Posterior vena cava (tissue), 2 donors: ENCODE data around the gene GNPDA1. TPM values are rescaled to one million over a fixed set of nuclear protein-coding genes. Genes with fewer than 3 reads are reported as not detected.
A peak's percentile ranks its signal among the peaks of the same experiment; 100 is the strongest.

ENCODE experiments used
- DNase-seq: peaks from one replicate; pipeline ENCODE4 v3.0.0-alpha.2; 2020; ENCODE audit warnings: low spot score
- intact Hi-C, 2 donors: fragments of 100-400 bp; cut with DNase I; formaldehyde crosslinking; loops; one replicate each; pipeline versions ENCODE4 v1.14.1 to v1.14.2; 2022 to 2023
- total RNA-seq, 2 donors: library from RNA; stranded (reverse); fragmentation: NEBNext Ultra II Directional; extraction: Animal tissue kit (Norgen Biotek cat#: 25700); gene quantifications; one replicate each; pipeline ENCODE4 v1.2.1, GENCODE V29; 2021
- donor health status: DM: yes; HTN: yes; CAD: no.
- donor health status: DM: yes; HTN: yes; CAD: no.

Gene GNPDA1
- total RNA-seq, 2 donors from 2014 or later = 21.8 to 35.5 TPM

- intact Hi-C loops = no loop called here
- DNase-seq = no peak
Observed at GRCh38 chr5:141963701-141964100, 49.1 kb downstream of the GNPDA1 start.

DNA sequence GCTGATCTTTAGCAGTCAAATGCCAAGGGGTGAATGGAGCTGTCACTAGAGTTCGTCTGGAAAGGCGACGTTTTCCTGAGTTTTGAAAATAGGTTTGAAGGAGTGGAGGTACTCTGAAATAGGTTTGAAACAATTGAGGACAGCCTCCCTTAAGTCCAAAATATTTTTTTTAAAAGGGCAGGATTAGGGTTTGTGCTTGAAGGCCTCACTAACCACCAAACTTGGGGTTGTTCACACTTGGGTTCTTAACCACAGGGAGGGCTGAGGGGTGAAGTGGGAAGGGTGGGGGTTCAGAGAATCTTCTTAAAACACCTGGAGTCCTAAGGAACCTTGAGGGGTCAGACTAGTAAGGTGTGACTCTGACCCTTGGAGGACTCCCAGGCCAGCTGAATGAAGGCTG is 51.4 kb downstream of the GNPDA1 start:
- DNase-seq = no peak
- intact Hi-C loops = loop anchor here in 1 of 2 donors (2.0 kb wide), 1 partner anchor 269 kb away; no protein-coding TSS in a partner anchor

DNA sequence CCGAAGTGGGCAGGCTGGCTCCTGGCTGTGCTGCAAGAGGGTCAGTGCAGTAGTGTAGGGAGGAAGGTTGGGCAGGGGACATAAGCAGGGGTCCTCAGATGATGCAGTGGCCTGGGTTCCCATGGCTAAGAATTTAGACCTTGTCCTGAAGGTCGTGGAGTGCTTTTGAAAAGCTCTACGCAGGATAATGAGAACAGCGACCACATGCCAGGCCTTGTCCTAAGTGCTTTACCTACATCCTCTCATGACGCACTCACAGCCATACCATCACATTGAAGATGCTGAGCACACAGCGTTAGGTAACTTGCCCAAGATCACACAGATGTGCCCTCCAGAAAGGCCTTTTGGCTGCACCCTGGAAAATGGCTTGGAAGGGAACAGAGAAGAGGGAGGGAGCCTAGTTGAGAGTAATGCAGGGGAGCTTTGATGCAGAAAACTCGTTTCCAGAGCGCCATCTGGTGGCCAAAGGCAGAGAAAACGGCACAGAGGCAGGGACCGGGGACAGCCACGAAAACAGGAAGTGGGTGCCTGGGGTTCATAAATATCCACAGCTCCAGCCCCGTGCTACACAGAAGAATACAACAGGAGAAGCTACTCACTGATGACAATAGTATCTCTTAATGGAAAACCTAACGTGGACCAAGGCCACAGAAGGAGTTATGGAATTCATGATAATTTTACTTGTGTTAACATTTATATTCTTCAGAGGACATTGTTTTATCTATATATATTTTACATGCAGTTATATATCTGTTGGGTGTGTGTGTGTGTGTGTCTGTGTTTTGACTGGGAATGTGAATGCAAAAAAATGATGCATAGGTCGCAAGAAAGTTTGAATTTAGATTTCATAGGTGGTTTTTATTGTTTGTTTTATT is 52.1 kb downstream of the GNPDA1 start:
- intact Hi-C loops = loop anchor here in 1 of 2 donors (2.0 kb wide), 1 partner anchor 268 kb away; no protein-coding TSS in a partner anchor
- peak; percentile 96 for DNase-seq

DNA sequence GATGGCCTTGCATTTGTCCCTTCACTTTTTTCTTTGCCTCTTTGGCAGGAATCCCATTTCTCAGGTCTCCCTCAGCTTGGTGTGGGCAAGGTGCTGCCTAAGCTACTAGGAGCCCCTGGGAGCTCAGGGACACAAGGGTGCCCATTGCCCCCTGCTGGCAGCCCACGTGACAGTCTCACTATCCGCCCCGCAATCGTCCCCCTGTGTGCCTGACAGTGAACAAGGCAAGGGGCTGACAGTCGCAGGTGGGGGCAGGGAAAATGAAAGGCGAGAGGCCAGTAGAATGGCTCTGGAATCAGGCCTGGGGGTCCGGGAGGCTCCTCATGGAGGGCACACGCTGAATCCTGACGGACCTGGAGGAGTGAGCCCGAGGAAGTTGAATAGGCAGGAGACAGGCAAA is 52.8 kb downstream of the GNPDA1 start:
- intact Hi-C loops = loop anchor here in 1 of 2 donors (2.0 kb wide), 1 partner anchor 267 kb away; no protein-coding TSS in a partner anchor

GRCh38 chr5:141958546-141959172 is 54.2 kb downstream of the GNPDA1 start:
- peak; percentile 82 for DNase-seq
- intact Hi-C loops = loop anchor here (1.0 to 5.0 kb wide), 3 partner anchors 76 to 266 kb away; partner anchors contain the start of gene PCDH1 (in 1 of the 2)

More for the DNA sequence above, 52.8 kb downstream of the GNPDA1 start:
- no peak for DNase-seq

- DNase-seq = peak; percentile 81
- intact Hi-C loops = loop anchor here (5.0 kb wide), 2 partner anchors 76 to 81 kb away; partner anchors contain the start of gene PCDH1 (in 1 of the 2)
Observed at GRCh38 chr5:141958113-141958512, 54.7 kb downstream of the GNPDA1 start, which contains the start of gene PCDH12. TSS of gene PCDH12 (minus strand) at chr5:141958202. CDS start at chr5:141957851, 351 bp downstream.

DNA sequence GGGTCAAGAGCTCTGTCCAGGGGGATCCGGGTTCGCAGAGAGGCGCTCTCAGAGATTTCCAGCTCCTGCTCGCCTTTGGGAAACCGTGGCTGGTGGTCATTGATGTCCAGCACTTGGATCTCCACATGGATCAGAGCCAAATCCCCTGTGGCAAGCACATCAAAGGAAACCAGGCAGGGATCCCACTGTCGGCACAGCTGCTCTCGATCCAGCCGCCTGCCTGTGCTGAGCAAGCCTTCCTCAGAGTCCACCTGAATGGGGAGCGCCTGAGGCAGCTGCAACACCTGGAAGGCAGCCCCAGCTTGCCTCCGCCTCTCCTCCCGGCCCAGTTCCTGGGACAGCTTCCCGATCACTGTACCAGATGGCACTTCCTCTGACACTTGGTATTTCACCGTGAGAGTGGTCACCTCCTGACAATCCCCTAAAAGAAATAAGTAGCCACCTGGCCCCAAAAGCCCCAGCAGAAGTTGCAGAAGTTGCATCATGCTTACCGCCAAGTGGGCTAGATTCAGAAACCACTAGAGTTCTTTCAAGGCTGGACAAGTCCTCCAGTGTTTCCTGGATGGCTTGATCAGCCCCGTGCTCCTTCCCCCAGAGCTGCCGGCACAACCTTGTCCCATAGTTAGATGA is 55.3 kb downstream of the GNPDA1 start:
- no peak for DNase-seq

DNA sequence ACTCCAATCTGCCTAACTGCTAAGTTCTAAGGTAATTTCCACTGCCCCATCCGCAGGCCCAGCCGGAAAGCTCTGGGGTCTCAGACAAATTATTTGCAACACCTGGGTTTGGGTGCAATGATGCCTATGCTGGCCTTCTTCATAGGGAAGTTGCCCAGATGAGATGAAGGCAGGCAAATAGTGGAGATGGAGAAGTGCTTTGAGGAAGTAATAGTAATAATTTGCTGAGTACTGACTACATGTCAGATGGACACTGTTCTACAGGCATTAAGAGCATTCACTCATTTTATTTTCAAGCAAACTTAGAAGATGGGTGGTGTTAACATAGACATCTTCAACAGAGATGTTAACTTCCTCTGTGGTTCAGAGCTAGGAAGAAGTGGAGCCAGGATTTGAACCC is 58.6 kb downstream of the GNPDA1 start:
- no peak for DNase-seq
- intact Hi-C loops = no loop called here

More for the DNA sequence above, 55.3 kb downstream of the GNPDA1 start:
- intact Hi-C loops = loop anchor here (5.0 kb wide), 2 partner anchors 75 to 80 kb away; partner anchors contain the start of gene PCDH1 (in 1 of the 2)

- DNase-seq = no peak
- intact Hi-C loops = no loop called here
Observed at GRCh38 chr5:141952020-141952419, 60.8 kb downstream of the GNPDA1 start.

DNA sequence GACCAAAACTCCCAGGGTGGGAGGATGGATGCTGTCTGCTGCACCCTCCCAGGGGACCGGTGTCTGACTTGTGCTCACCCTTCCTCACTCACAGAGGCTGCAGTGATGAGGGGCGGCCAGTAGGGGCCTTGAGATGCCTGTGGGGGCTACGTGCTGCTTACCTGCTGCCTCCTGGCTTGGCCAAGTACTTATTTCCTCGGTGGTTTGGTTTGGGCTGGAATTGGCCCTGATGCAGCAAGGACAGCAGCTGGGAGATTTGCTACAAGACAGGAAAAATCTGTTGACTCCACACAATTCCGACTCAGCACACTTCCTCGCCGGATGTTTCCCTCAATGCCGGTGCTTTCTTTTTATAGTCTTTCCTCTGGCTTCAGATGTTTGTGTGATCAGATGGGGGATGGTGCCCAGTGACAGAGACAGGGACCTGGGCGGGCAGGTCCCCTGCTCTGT is 61.5 kb downstream of the GNPDA1 start:
- intact Hi-C loops = no loop called here
- DNase-seq = no peak

Other genes with a start within 250 kb of the GNPDA1 start
- gene PCDH1, start 134.6 kb downstream of the GNPDA1 start, total RNA-seq = 10 to 100 TPM; 30.2 to 36.7 TPM
- gene DELE1, start 89.2 kb downstream of the GNPDA1 start, total RNA-seq = 10 to 100 TPM; 46.4 to 49.6 TPM
- 1 to 10 TPM; 8.7 to 9.3 TPM for gene PCDH12, start 54.8 kb downstream of the GNPDA1 start, total RNA-seq
- 10 to 100 TPM; 59.3 to 61.2 TPM for gene RNF14, start 43.9 kb downstream of the GNPDA1 start, total RNA-seq
- 10 to 100 TPM; 78.5 to 81.0 TPM for gene NDFIP1, start 95.8 kb upstream of the GNPDA1 start, total RNA-seq